ENCODE results near the gene MAP4K2.

The MAP4K2 gene

DNA sequence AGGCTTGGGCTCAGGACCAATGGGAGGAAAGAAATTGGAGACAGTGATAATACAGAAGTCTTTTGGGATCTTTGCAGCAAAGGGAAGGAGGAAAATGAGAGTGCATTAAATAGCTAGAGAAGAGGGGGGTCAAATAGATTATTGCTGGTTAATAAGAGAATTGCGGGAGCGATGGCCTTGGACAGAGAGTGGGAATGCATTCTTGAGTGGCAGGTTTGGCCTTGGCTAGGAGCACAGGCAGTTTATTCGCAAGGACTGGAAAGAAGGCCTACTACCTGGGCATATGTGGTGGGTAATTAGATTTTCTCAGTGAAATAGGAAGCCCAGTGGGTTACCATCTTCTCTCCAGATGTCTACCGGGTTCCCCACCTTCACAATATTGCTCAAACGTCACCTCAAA, 10.8 kb upstream of the MAP4K2 start:
- in situ Hi-C loops (cut with HindIII; ENCODE audit: low sequenced_read_pairs): no loop called here
- DNase-seq (ENCODE audit: low read depth, low spot score): no peak
- H3K4me3 ChIP-seq (ENCODE audit: low read depth, low read length): no peak overlapping the region
- TF ChIP-seq, protein P1, sequence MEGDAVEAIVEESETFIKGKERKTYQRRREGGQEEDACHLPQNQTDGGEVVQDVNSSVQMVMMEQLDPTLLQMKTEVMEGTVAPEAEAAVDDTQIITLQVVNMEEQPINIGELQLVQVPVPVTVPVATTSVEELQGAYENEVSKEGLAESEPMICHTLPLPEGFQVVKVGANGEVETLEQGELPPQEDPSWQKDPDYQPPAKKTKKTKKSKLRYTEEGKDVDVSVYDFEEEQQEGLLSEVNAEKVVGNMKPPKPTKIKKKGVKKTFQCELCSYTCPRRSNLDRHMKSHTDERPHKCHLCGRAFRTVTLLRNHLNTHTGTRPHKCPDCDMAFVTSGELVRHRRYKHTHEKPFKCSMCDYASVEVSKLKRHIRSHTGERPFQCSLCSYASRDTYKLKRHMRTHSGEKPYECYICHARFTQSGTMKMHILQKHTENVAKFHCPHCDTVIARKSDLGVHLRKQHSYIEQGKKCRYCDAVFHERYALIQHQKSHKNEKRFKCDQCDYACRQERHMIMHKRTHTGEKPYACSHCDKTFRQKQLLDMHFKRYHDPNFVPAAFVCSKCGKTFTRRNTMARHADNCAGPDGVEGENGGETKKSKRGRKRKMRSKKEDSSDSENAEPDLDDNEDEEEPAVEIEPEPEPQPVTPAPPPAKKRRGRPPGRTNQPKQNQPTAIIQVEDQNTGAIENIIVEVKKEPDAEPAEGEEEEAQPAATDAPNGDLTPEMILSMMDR (IDR thresholded peaks at IDR 0.05; ENCODE audit: low read depth, low read length): no peak

GRCh38 chr11:64810891-64811272, 7.9 kb upstream of the MAP4K2 start:
- in situ Hi-C loops (cut with HindIII; ENCODE audit: low sequenced_read_pairs): no loop called here
- TF ChIP-seq, protein P1 (IDR thresholded peaks at IDR 0.05; ENCODE audit: low read depth, low read length): no peak
- no peak for DNase-seq (ENCODE audit: low read depth, low spot score)
- H3K4me3 ChIP-seq (ENCODE audit: low read depth, low read length): peak overlapping the region; percentile 93

DNA sequence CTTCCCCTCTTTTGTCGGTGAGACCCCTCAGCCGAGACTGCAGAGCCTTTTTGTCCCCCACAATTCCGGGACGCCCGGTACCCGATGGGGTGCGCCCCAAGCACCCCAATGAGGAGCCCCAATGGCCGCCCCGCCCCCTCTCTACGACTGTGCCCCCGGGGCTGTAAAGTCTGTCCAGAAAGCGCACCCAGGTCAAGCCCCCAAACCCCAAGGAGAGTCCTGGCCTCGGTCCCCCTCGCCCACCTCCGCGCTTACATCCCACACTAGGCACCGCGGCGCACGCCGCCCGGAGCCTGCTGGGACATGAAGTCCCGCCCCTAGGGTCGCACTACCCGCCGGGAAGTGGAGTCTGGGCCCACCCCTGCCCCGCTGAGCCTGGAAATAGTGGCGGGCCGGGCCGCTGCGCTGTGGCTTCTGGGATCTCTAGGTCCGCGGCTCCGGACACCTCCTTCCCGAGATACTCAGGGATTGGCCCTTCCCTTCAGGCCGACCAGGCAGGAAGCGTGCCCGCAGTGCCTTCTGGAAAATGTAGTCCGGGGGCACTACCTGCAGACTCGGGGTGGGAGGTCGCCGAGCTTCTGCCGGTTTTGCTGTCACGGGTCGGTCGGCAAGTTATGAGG, 7.4 kb upstream of the MAP4K2 start, which contains the start of gene MEN1:
TSS of gene MEN1 (minus strand) at position 281 of the 620 bp plus-strand sequence. CDS start 442 bp downstream, outside the sequence.
- peak within 1 kb of the TSS; percentile 93 for H3K4me3 ChIP-seq (ENCODE audit: low read depth, low read length)
- TF ChIP-seq, protein P1 (IDR thresholded peaks at IDR 0.05; ENCODE audit: low read depth, low read length): no peak
- in situ Hi-C loops (cut with HindIII; ENCODE audit: low sequenced_read_pairs): no loop called here
- DNase-seq (ENCODE audit: low read depth, low spot score): peak; percentile 97

GRCh38 chr11:64809781-64810241, 6.8 kb upstream of the MAP4K2 start:
- TF ChIP-seq, protein P1 (IDR thresholded peaks at IDR 0.05; ENCODE audit: low read depth, low read length): no peak
- peak overlapping the region; percentile 93 for H3K4me3 ChIP-seq (ENCODE audit: low read depth, low read length)
- in situ Hi-C loops (cut with HindIII; ENCODE audit: low sequenced_read_pairs): no loop called here
- no peak for DNase-seq (ENCODE audit: low read depth, low spot score)

- DNase-seq (ENCODE audit: low read depth, low spot score): no peak
- in situ Hi-C loops (cut with HindIII; ENCODE audit: low sequenced_read_pairs): no loop called here
- TF ChIP-seq, protein P1 (IDR thresholded peaks at IDR 0.05; ENCODE audit: low read depth, low read length): no peak
- H3K4me3 ChIP-seq (ENCODE audit: low read depth, low read length): no peak overlapping the region
Measured at GRCh38 chr11:64805481-64805880, 2.5 kb upstream of the MAP4K2 start.

- in situ Hi-C loops (cut with HindIII; ENCODE audit: low sequenced_read_pairs): no loop called here
- H3K4me3 ChIP-seq (ENCODE audit: low read depth, low read length): no peak overlapping the region
- DNase-seq (ENCODE audit: low read depth, low spot score): no peak
- TF ChIP-seq, protein P1 (IDR thresholded peaks at IDR 0.05; ENCODE audit: low read depth, low read length): no peak
Measured at GRCh38 chr11:64804346-64805210, 1.6 kb upstream of the MAP4K2 start.
